ENCODE results near the gene CHKA.

CHKA gene

DNA sequence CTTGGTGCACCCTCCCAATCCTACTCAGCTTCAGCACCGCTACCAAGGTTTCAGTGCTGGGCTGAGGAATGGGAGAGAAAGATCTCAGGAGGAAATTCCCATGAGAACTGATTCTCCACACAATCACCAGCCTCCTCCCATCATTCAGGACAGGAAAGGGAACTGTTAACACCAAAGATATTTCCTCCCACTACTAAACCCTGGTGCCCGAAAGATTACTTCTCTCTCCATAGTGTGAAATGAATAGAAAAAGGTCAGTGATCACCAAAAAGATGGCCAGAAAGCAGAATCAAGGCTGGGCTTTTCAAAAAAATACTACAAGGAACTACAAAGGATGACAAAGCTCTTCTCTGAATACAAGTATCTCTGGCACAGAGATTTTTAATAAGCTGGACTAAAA is 56.3 kb downstream of the CHKA start:
- Histone ChIP-seq H3K4me2 (peak overlapping the region in 3 of 11 experiments; percentile 55 to 74 (median 60); a peak in 7 of 22 replicates), H4K20me1 (peaks cover 0 to 16% (median 0%) of the 10 kb centered on the region in 11 experiments; a peak in 3 of 22 replicates), H3K9me3 (replicated peaks in 1 of 11) (no peaks in the 10 kb centered on the region), H3K9ac (no peak overlapping the region; a peak in 1 of 22 replicates), H3K27me3 (no peaks in the 10 kb centered on the region), H3K4me3 (no peak overlapping the region), H3K4me1 (peaks cover 4 to 36% (median 13%) of the 10 kb centered on the region in 10 experiments; a peak in 16 of 20 replicates), H3K36me3 (peaks cover 84 to 100% (median 98%) of the 10 kb centered on the region in 11 experiments), H3K27ac (peak overlapping the region in 2 of 11 experiments; percentile 13 to 48; a peak in 4 of 22 replicates)
- no peak for TF ChIP-seq Cebpa-rat (IDR thresholded peaks at IDR 0.05)

DNA sequence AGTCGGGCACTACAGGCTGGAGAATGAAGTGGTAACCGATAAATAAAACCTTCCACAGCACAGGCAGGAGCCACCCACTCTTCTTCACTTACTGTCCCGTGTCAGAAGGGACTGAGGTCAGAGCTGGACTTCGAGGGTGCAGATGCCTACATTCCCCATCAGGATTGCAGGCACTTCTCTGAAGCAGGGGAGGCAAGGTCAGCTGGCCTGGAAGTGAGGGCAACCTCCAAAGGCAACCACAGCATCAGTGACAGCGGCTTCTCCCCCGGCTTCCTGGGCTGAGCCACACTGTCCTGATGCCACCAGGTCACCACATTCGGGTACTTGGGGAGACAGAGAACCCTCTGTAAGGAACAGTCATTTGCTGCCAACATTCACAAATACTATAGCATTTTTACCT is 59.7 kb downstream of the CHKA start:
- Histone ChIP-seq H3K4me2 (no peak overlapping the region), H3K27me3 (no peaks in the 10 kb centered on the region), H3K9ac (no peak overlapping the region), H3K27ac (no peak overlapping the region), H3K36me3 (peaks cover 71 to 99% (median 81%) of the 10 kb centered on the region in 11 experiments), H3K4me3 (no peak overlapping the region), H3K4me1 (peaks cover 4 to 34% (median 14%) of the 10 kb centered on the region in 10 experiments; a peak in 16 of 20 replicates), H3K9me3 (replicated peaks in 1 of 11) (no peaks in the 10 kb centered on the region), H4K20me1 (peaks cover 0 to 9% (median 0%) of the 10 kb centered on the region in 11 experiments; a peak in 2 of 22 replicates)
- no peak for TF ChIP-seq Cebpa-rat (IDR thresholded peaks at IDR 0.05)

DNA sequence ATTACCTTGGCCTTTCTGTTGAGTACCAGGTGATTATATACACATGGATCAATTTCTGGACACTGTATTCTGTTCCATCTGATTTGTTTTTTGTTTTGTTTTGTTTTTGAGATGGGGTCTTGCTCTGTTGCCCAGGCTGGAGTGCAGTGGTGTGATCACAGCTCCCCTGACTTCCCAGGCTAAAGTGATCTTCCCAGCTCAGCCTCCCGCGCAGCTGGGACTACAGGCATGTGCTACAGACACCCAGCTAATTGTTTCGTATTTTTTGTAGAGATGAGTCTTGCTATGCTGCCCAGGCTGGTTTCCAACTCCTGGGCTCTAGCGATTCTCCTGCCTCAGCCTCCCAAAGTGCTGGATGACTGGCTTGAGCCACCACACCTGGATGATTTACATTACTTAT is 63.4 kb downstream of the CHKA start:
- Histone ChIP-seq H3K9me3 (replicated peaks in 1 of 11) (no peaks in the 10 kb centered on the region), H3K27me3 (no peaks in the 10 kb centered on the region), H3K9ac (no peak overlapping the region), H3K4me1 (peaks cover 0 to 25% (median 13%) of the 10 kb centered on the region in 10 experiments; a peak in 13 of 20 replicates), H4K20me1 (peaks cover 5 to 25% (median 13%) of the 10 kb centered on the region in 11 experiments; a peak in 19 of 22 replicates), H3K4me2 (no peak overlapping the region), H3K4me3 (no peak overlapping the region), H3K36me3 (peaks cover 47 to 77% (median 63%) of the 10 kb centered on the region in 11 experiments), H3K27ac (no peak overlapping the region)
- TF ChIP-seq Cebpa-rat (IDR thresholded peaks at IDR 0.05): no peak

DNA sequence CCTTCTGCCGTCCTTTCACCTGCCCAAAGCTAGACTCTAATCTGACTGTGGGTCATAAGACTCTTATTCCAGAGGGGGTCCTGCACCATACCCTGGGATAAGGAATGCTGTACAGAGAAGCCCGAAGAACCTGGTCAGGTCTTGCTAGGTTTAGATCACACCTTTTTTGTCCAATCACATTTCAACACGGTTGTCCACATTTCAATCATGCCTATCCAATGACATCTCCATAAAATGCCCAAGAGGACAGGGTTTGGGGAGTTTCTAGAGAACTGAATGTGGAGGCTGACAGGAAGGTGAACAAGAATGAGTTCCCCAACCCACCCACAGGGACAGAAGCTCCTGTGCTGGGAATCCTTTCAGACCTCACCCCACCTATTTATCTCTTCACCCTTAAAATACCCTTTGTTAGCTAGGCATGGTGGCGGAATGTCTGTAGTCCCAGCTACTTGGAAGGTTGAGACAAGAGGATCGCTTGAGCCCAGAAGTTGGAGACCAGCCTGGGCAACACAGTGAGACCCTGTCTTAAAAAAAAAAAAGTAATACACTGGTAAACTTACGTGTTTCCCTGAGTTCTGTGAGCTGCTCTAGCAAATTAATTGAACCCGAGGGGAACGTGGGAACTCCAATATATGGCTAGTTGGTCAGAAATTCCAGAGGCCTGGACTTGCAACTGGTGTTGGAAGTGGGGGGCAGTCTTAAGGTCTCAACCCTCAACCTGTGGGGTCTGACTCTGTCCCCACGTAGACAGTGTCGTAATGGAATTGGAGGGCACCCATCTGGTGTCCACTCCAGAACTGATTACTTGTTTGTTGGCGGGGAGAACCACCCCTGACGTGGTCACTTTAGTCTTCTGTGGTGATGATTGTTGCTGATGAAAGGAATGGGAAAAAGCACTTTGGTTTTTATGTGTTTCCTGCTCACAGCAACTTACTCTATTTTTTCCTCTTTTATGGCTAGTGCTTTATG is 64.6 kb downstream of the CHKA start:
- Histone ChIP-seq H3K9me3 (replicated peaks in 1 of 11) (no peaks in the 10 kb centered on the region), H3K9ac (no peak overlapping the region), H3K27me3 (no peaks in the 10 kb centered on the region), H3K4me1 (peaks cover 1 to 30% (median 16%) of the 10 kb centered on the region in 10 experiments; a peak in 16 of 20 replicates), H3K4me3 (no peak overlapping the region), H3K36me3 (peaks cover 47 to 77% (median 63%) of the 10 kb centered on the region in 11 experiments), H4K20me1 (peaks cover 9 to 37% (median 25%) of the 10 kb centered on the region in 11 experiments; a peak in 20 of 22 replicates), H3K4me2 (no peak overlapping the region), H3K27ac (no peak overlapping the region)
- no peak for TF ChIP-seq Cebpa-rat (IDR thresholded peaks at IDR 0.05)

DNA sequence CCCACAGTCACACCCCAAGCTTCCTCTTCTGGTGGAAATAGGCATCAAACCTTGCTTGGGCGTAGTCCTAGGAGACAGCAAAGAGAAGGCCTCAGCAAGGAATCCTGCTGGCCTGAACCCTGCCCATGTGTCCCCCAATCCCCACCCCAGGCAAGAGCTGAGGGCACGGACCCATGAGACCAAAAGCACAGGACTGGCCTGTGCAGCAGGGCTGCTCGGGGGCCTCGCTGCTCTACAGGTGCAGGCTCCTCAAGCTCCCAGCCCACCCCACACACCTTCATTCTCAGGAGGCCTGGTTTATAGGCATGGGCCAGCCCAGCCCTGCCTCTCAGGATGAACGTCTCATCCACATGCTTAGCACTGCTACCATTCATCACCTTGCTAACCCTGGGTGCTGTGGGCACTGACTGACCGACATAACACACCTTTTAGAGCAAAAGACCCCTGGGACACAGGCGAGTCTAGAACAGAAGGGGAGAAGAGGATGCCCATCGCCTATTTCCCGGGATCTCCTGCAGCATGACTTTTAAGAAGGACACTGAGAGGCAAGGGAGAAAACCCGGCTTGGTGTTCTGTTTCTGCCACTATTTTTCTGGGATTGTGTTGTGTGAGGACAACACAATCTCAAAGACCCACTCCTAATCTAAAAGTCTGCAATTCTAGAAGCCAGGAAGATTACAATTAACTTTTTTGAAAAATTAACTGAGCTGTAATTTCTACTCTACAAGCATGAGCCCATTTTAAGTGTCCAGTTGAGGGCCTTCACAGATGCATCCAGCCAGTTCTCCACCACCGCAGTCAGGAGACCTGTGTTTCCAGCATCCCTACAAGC is 67.0 kb downstream of the CHKA start:
- Histone ChIP-seq H3K27me3 (no peaks in the 10 kb centered on the region), H4K20me1 (peaks cover 9 to 61% (median 49%) of the 10 kb centered on the region in 11 experiments; a peak in 21 of 22 replicates), H3K9ac (no peak overlapping the region; a peak in 1 of 22 replicates), H3K27ac (no peak overlapping the region), H3K4me1 (peaks cover 11 to 28% (median 17%) of the 10 kb centered on the region in 10 experiments; a peak in 18 of 20 replicates), H3K4me3 (no peak overlapping the region), H3K4me2 (peak overlapping the region in 2 of 11 experiments; percentile 38 to 43; a peak in 1 of 22 replicates), H3K36me3 (peaks cover 56 to 77% (median 66%) of the 10 kb centered on the region in 11 experiments), H3K9me3 (replicated peaks in 1 of 11) (no peaks in the 10 kb centered on the region)
- no peak for TF ChIP-seq Cebpa-rat (IDR thresholded peaks at IDR 0.05)

DNA sequence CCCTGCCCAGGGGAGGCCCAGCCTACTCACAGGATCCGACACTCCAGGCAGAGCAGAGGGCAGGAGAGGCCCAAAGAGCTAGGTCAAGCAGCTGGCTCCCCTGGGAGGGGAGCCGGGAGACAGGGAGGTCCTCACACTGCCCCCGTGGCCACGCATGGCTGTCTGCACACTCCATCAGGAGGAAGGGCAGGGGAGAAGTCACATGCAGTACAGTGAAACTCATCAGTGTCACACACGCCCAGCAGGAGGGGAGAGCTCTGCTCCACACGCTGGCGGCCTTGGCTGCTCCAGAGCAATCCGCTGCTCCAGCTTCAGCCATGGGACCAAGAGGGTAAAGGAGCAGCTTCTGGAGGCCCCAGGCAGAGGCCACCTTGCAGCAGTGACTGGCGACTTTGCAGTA is 68.1 kb downstream of the CHKA start:
- Histone ChIP-seq H3K27ac (peak overlapping the region in 4 of 11 experiments; percentile 17 to 38 (median 28); a peak in 2 of 22 replicates), H3K4me2 (peak overlapping the region in 6 of 11 experiments; percentile 17 to 46 (median 40); a peak in 10 of 22 replicates), H3K27me3 (no peaks in the 10 kb centered on the region), H3K4me1 (peaks cover 11 to 28% (median 17%) of the 10 kb centered on the region in 10 experiments; a peak in 18 of 20 replicates), H3K4me3 (no peak overlapping the region), H3K36me3 (peaks cover 56 to 77% (median 66%) of the 10 kb centered on the region in 11 experiments), H3K9ac (peak overlapping the region in 7 of 11 experiments; percentile 16 to 48 (median 32); a peak in 6 of 22 replicates), H3K9me3 (replicated peaks in 1 of 11) (no peaks in the 10 kb centered on the region), H4K20me1 (peaks cover 9 to 72% (median 58%) of the 10 kb centered on the region in 11 experiments; a peak in 21 of 22 replicates)
- TF ChIP-seq Cebpa-rat (IDR thresholded peaks at IDR 0.05): no peak

DNA sequence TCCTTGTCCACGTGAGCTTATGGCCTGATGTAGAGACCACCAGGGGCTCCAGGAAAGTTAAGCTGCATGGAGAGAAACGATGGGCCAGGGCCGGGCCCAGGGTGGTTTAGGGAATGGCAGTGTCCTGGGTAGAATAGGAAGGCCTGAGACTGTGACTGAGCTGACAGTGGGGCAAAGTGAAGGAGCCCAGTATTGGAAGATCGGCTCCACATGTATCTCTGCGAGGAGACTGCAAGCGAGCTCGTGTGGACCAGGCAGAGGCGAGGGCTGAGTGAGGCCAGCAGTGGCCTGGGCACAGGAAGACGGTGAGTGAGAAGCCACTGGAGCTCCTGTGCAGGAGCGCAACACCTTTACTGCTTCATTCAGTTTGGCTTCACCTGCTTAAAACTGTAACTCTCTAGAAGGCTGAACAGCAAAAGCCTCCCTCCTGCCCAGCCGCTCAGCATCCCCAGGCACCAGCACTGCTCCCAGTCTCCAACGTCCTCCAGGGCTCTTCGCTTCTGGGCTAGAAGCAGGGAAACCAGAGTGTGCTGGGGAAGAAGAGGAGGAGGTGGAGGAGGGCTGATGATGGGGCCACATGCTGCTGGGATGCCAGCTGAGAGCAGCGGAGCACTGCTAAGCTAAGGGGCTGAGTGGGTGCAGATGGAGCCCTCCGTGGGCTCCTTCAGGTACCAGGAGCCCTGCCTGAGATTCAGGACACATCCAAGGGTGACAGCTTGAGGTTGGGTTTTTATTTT is 68.9 kb downstream of the CHKA start:
- Histone ChIP-seq H3K9ac (peak overlapping the region in 6 of 11 experiments; percentile 15 to 48 (median 34); a peak in 3 of 22 replicates), H4K20me1 (peaks cover 9 to 80% (median 58%) of the 10 kb centered on the region in 11 experiments; a peak in 21 of 22 replicates), H3K4me2 (peak overlapping the region in 1 of 11 experiments; percentile 38; a peak in 1 of 22 replicates), H3K9me3 (replicated peaks in 1 of 11) (no peaks in the 10 kb centered on the region), H3K4me3 (no peak overlapping the region), H3K4me1 (peaks cover 11 to 28% (median 17%) of the 10 kb centered on the region in 10 experiments; a peak in 18 of 20 replicates), H3K27me3 (no peaks in the 10 kb centered on the region), H3K36me3 (peaks cover 58 to 79% (median 69%) of the 10 kb centered on the region in 11 experiments), H3K27ac (0 out of 22 replicates have a peak overlapping the region, but pooled peaks of 1 of the 11 experiments have one; percentile 38)
- no peak for TF ChIP-seq Cebpa-rat (IDR thresholded peaks at IDR 0.05)

Data from BLaER1 treated with 17β-estradiol and CSF1 and Interleukin-3, amounts not matched to agents 10 nM and 100 nM (cell line).